HG02973 (cell line): ENCODE data around the gene TBC1D3I.
"Not testable (repeated sequence)": the region's sequence is repeated elsewhere in the genome, so short reads cannot be mapped to it uniquely, and the experiment has no call there.

Experiments used
- ATAC-seq: cut with Tn5 transposase; IDR thresholded peaks from one replicate; pipeline ENCODE4 v1.9.1; 2021; ENCODE audit warnings: moderate library complexity; ENCODE audit not compliant: unreplicated experiment

TBC1D3I gene

GRCh38 chr17:36264470-36264869 lies at the start of gene TBC1D3I:
Gene TBC1D3I (minus strand): TSS chr17:36264570. CDS start chr17:36262985, 1,585 bp downstream.
- not testable (repeated sequence) for ATAC-seq

- not testable (repeated sequence) for ATAC-seq
These were observed 30.8 kb upstream of the TBC1D3I start for GRCh38 chr17:36295161-36295560.

- not testable (repeated sequence) for ATAC-seq
These were observed 25.7 kb upstream of the TBC1D3I start for GRCh38 chr17:36289965-36290612.

- not testable (repeated sequence) for ATAC-seq
These were observed 19.8 kb upstream of the TBC1D3I start for GRCh38 chr17:36284219-36284618.

GRCh38 chr17:36283256-36283655 lies 18.9 kb upstream of the TBC1D3I start:
- ATAC-seq, result not testable (repeated sequence)

GRCh38 chr17:36242046-36242445 lies 22.3 kb downstream of the TBC1D3I start:
- ATAC-seq, result not testable (repeated sequence)

GRCh38 chr17:36229644-36230043 lies 34.7 kb downstream of the TBC1D3I start:
- not testable (repeated sequence) for ATAC-seq

- ATAC-seq, result not testable (repeated sequence)
These were observed 41.4 kb downstream of the TBC1D3I start for GRCh38 chr17:36222967-36223366.

- ATAC-seq, result not testable (repeated sequence)
These were observed 42.7 kb downstream of the TBC1D3I start for GRCh38 chr17:36221581-36222100.

GRCh38 chr17:36220737-36221580 lies 43.4 kb downstream of the TBC1D3I start:
- not testable (repeated sequence) for ATAC-seq

GRCh38 chr17:36219556-36219955 lies 44.8 kb downstream of the TBC1D3I start:
- ATAC-seq, result not testable (repeated sequence)

- not testable (repeated sequence) for ATAC-seq
These were observed 48.7 kb downstream of the TBC1D3I start for GRCh38 chr17:36215406-36216308.

GRCh38 chr17:36214918-36215317 lies 49.5 kb downstream of the TBC1D3I start:
- no peak for ATAC-seq

GRCh38 chr17:36213695-36214094 lies 50.7 kb downstream of the TBC1D3I start:
- ATAC-seq, result no peak

- no peak for ATAC-seq
These were observed 51.4 kb downstream of the TBC1D3I start for GRCh38 chr17:36212966-36213365.

GRCh38 chr17:36212272-36212605 lies 52.1 kb downstream of the TBC1D3I start:
- ATAC-seq, result no peak

GRCh38 chr17:36211484-36212271 lies 52.7 kb downstream of the TBC1D3I start:
- not testable (repeated sequence) for ATAC-seq

- peak; percentile 47 for ATAC-seq
These were observed 53.7 kb downstream of the TBC1D3I start, which contains the start of gene CCL4L2 for GRCh38 chr17:36210439-36211211. Gene CCL4L2 (plus strand): TSS chr17:36211063.

GRCh38 chr17:36209575-36209974 lies 54.8 kb downstream of the TBC1D3I start:
- ATAC-seq, result no peak
